HUES64 (cell line): ENCODE results near the gene DPEP2NB.
A peak's percentile ranks its signal among the peaks of the same experiment; 100 is the strongest.

ENCODE experiments used
- H3K27ac ChIP-seq: 2 replicates; pipeline ENCODE4 v1.7.0; 2013; ENCODE audit warnings: low read depth, low read length, inconsistent platforms
- H3K27me3 ChIP-seq: 2 replicates; pipeline ENCODE4 v1.6.1; 2013; ENCODE audit warnings: mild to moderate bottlenecking, low read length; ENCODE audit not compliant: insufficient read depth
- H3K36me3 ChIP-seq: 2 replicates; pipeline ENCODE4 v1.6.1; 2013; ENCODE audit warnings: mild to moderate bottlenecking, low read length; ENCODE audit not compliant: insufficient read depth
- H3K4me1 ChIP-seq: 2 replicates; pipeline ENCODE4 v1.6.1; 2013; ENCODE audit warnings: mild to moderate bottlenecking, low read length, moderate library complexity; ENCODE audit not compliant: insufficient read depth
- H3K4me3 ChIP-seq: 2 replicates; pipeline ENCODE4 v1.5.1; 2013; ENCODE audit warnings: mild to moderate bottlenecking, low read length, moderate library complexity
- H3K9ac ChIP-seq: 2 replicates; pipeline ENCODE4 v1.6.1; 2013; ENCODE audit warnings: mild to moderate bottlenecking, low read depth, low read length
- H3K9me3 ChIP-seq: 2 replicates; pipeline ENCODE4 v1.6.1; 2013; ENCODE audit warnings: low read depth, low read length; ENCODE audit not compliant: insufficient read depth
- WGBS: fragments of 150-250, 120-280 bp; methylation state at CpG from one replicate; pipeline ENCODE4 v1.1.7; 2013; ENCODE audit warnings: missing lambda C conversion rate; 5-methylcytosine and 5-hydroxymethylcytosine counted together

The DPEP2NB gene

DNA sequence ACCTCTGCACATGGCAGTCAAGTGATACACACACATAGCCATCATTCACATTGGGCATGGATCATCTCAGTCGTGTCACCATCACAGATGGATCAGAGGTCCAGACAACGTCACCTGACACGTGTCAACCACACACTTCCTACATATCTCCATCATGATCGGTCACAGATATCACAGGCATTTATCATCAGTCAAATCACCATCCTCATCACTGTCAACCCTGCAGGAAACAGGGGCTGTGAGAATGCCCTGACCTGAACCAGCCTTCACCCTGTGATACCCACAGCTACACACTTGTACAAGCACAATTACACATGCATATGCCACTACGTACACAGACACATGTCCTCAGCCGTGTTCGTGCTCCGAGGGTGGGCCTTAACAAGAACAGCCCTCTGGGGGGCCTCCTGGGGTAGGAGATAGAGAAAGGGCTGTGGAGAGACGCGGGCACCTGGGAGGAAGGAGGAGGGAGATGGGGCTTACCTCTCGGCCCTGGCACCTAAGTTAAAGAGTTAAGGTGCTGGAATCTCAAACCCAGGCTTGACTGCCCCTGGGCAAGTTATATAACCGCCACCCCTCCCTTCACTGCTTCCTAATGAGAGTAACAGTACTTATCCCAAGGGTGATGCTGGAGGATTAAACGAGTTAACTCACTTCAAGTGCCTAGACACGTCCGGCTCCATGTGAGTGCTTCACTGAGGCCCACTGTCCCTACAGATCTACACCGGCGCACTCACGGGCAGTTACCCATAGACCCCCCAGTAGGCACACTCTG, 48.3 kb downstream of the DPEP2NB start:
- H3K27ac ChIP-seq, result no peak overlapping the region
- H3K9me3 ChIP-seq, result no peaks in the 10 kb centered on the region
- H3K4me1 ChIP-seq, result peaks cover 20% of the 10 kb centered on the region; the same call in 1 of the 2 replicates
- H3K9ac ChIP-seq, result peak overlapping the region; percentile 76
- H3K27me3 ChIP-seq, result no peaks in the 10 kb centered on the region
- 31% methylated on average over 18 of the region's 18 CpGs for WGBS
- H3K4me3 ChIP-seq, result peak overlapping the region; percentile 70
- H3K36me3 ChIP-seq, result peaks cover 10% of the 10 kb centered on the region

DNA sequence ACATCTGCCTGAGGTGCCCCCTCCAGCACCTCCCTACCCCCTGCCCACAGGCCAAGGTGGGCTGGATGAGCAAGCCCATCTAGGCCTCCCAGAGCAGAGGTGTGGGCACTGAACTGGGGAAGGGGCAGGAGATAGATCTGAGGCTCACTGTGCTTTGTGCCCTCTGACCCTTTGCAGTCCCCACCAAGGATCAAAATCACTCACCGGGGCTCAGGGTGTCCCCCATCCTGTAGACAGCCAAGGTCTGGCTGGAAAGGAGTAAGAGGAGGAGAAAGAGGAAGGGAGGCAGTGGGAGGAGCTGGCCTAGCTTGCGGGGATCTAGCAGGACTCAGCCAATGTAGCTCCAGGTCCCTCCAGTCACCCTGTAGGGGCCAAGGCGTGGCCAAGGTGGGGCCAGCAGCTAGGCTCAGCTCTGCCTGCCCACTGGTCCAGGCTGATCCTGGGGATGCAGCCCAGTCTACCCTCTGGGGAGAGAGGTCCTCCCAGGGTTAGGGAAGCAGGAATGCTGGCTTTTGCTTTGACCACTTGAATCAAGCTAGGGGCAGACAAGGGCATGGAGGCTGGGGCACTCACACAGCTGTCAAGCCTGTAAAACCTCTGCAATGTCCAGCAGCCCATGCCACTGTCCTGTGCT, 49.0 kb downstream of the DPEP2NB start:
- 69% methylated on average over 3 of the region's 3 CpGs for WGBS
- no peaks in the 10 kb centered on the region for H3K27me3 ChIP-seq
- H3K4me1 ChIP-seq, result peaks cover 20% of the 10 kb centered on the region; the same call in 1 of the 2 replicates
- H3K9ac ChIP-seq, result peak overlapping the region; percentile 53
- H3K27ac ChIP-seq, result no peak overlapping the region; the same call in 1 of the 2 replicates
- peak overlapping the region; percentile 70 for H3K4me3 ChIP-seq
- H3K36me3 ChIP-seq, result peaks cover 17% of the 10 kb centered on the region
- no peaks in the 10 kb centered on the region for H3K9me3 ChIP-seq

DNA sequence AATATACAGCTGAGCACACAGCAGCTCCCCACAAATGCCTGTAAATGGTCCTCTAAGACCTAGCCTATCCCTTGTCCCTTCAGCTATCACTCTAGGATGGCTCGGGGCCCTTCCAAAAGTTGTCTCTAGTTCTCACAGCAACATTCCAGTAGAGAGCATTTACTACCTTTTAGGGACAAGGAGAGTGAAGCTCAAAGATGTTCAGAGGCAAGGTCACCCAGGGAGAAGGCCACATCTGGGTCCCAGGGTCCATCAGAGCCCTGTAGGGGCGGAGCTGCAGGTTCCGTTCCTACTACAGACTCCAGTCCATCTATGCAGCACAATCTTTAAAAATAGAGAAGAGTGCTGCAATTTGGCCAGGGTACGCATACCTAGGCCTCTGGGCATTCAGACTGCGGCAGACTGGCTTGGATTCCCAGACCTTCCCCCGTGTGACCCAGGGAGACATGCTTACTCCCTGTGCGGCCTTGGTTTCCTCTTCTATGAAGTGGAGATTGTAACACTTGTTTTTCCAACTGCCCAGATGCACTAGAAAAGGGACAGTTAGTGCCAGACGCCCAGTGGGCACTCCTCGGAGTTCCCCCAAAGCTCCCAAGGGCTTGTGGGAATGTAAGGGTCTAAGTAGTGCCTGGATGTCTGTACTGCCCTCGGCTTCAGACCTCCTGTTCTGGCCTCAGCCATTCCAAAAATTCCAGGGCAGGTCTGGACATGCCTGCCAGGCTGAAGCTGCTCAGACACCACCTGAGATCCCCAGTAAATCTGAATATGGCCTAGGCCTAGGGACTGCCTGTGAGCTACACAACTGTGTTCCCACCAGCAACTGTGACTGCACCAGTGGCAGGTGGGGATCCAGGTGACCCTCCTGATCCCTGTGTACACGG, 49.8 kb downstream of the DPEP2NB start:
- H3K4me3 ChIP-seq, result peak overlapping the region; percentile 21
- peaks cover 25% of the 10 kb centered on the region for H3K36me3 ChIP-seq
- WGBS, result 86% methylated on average over 11 of the region's 11 CpGs
- H3K27me3 ChIP-seq, result no peaks in the 10 kb centered on the region
- H3K9me3 ChIP-seq, result no peaks in the 10 kb centered on the region
- H3K27ac ChIP-seq, result peak overlapping the region; percentile 37; the same call in 1 of the 2 replicates
- H3K4me1 ChIP-seq, result peaks cover 20% of the 10 kb centered on the region; the same call in 1 of the 2 replicates
- H3K9ac ChIP-seq, result peak overlapping the region; percentile 53

DNA sequence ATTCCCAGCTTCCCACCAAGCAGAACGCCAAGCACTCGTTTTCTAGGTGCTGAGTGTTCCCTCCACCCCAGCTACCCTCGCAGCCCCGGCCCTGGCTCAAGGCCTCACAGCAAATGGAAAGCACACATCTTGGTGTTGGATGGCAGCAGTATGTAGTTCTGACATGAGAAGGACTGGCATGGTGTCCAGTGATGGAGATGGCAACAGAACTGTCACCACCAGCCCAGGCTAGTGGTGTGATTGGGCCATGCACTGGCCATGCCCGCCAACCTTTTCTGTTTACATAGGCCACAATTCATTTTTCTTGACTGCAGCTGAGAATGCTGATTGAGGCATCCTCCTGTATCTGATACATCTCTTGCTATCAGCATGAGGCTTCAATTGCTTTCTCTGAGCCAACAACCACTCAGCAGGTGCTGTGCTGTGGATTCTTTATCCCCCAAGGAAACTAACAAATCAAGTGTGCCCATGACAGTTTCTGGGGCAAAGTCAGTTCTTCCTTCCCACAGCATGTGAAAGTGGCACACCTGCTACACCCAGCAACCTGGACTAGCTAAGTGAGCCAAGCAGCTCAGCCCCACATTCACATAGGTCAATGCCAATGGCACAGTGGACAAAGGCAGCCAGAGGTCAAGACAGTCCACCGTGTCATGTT, 51.1 kb downstream of the DPEP2NB start:
- no peaks in the 10 kb centered on the region for H3K27me3 ChIP-seq
- H3K9ac ChIP-seq, result no peak overlapping the region
- no peaks in the 10 kb centered on the region for H3K9me3 ChIP-seq
- WGBS, result 95% methylated on average over 6 of the region's 6 CpGs
- H3K27ac ChIP-seq, result no peak overlapping the region
- H3K4me3 ChIP-seq, result 0 out of 2 replicates have a peak overlapping the region, but pooled peaks have one; percentile 40
- H3K36me3 ChIP-seq, result peaks cover 38% of the 10 kb centered on the region
- H3K4me1 ChIP-seq, result peaks cover 20% of the 10 kb centered on the region; the same call in 1 of the 2 replicates

DNA sequence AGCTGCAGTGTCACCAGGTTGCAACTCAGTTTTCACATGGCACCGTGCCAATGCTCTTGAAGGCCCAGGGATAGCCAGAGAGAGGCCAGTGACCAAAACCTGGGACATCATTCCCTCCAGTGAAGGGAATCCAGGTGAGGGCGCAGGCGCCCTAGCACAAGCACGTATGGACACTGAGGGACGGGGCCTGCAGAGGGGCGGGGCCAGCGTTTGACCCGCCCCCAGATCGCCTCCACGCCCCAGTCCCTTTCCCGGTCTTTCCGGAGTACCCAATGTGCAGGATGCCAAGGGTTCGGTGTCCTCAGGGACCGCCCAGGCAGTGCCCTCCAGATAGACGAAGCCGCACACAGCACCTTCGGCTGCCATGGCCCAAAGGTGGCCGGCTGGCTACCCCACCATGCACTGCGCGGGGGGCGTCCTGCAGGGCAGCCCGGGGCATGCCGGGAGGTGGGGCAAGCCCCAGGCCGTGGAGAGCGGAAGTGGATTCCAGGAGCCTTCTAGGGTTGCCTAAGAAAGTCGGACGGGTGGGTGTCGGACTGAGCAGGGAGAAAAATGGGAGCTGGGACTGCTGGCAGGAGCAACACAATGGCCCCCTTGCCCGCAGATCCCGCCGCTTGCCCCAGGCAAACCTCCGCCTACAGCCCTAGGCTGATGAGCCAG, 51.9 kb downstream of the DPEP2NB start:
- Histone ChIP-seq H3K4me1 (peaks cover 20% of the 10 kb centered on the region; the same call in 1 of the 2 replicates), H3K27me3 (no peaks in the 10 kb centered on the region), H3K4me3 (peak overlapping the region; percentile 40; the same call in 1 of the 2 replicates), H3K36me3 (peaks cover 46% of the 10 kb centered on the region), H3K9ac (peak overlapping the region; percentile 41; the same call in 1 of the 2 replicates), H3K9me3 (no peaks in the 10 kb centered on the region), H3K27ac (no peak overlapping the region)
- 87% methylated on average over 32 of the region's 32 CpGs for WGBS
